RWPE1 (cell line): ENCODE measurements around the gene SLC49A3.

Experiments
- CTCF ChIA-PET: fragments of 350-600 bp; sonication (Branson Sonifier 250); formaldehyde crosslinking; extraction: SDS; loops from one replicate; lab custom pipeline; 2021; lab: Yijun Ruan, JAX
- POLR2A ChIA-PET: fragments of 400-600 bp; formaldehyde crosslinking; extraction: SDS; loops from one replicate; lab custom pipeline; 2020; ENCODE audit warnings: antibody characterized with exemption; ENCODE audit not compliant: low non-redundant PET; lab: Yijun Ruan, JAX
- DNase-seq: peaks from one replicate; pipeline ENCODE4 v3.0.0; 2012; ENCODE audit warnings: low spot score
- H3K27ac ChIP-seq: fragments of 450-650 bp; 2 replicates; pipeline ENCODE4 v1.5.1; 2017
- CTCF ChIP-seq: fragments of 450-650 bp; conservative IDR thresholded peaks from 2 replicates; pipeline ENCODE4 v1.5.1; 2017; ENCODE audit warnings: low read depth, mild to moderate bottlenecking

The SLC49A3 gene

DNA sequence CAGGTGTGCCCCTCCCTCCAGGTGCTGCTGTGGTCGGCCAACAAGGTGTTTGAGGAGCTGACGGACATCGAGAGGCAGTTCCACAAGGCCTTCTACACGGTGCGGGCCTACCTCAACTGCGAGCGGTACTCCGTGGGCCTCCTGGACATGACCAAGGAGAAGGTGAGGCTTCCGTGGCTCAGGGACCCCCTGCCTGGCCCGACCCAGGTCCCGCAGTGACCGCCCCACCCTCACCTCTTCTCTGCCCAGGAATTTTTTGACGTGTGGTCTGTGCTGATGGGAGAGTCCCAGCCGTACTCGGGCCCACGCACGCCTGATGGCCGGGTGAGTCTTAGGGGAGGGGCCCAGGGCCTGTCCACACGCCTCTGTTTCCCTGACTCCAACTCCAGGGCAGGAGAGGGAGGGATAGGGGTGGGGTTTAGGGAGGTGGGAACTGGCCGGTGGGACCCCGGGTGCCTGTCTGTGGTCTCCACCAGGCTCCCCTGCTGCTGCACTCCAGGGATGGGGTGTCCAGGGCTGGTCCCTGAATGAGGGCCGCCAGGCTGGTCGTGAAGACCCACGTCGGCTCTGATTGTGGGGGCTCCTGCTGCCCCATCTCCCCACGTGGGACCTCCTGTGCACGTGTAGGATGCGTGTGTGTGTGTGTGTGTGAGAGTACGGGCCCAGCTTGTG, 35.0 kb downstream of the SLC49A3 start:
- H3K27ac ChIP-seq: no peak overlapping the region
- TF ChIP-seq CTCF: no peak
- ChIA-PET CTCF (no interaction called here), POLR2A (no interaction called here)
- no peak for DNase-seq

- POLR2A ChIA-PET: no interaction called here
- H3K27ac ChIP-seq: no peak overlapping the region
- CTCF ChIA-PET: no interaction called here
- no peak for TF ChIP-seq CTCF
- no peak for DNase-seq
These were observed 35.7 kb downstream of the SLC49A3 start for GRCh38 chr4:653080-653821.

- CTCF ChIA-PET: no interaction called here
- POLR2A ChIA-PET: no interaction called here
- H3K27ac ChIP-seq: no peak overlapping the region
- no peak for TF ChIP-seq CTCF
- no peak for DNase-seq
These were observed 36.9 kb downstream of the SLC49A3 start for GRCh38 chr4:651884-652642.

DNA sequence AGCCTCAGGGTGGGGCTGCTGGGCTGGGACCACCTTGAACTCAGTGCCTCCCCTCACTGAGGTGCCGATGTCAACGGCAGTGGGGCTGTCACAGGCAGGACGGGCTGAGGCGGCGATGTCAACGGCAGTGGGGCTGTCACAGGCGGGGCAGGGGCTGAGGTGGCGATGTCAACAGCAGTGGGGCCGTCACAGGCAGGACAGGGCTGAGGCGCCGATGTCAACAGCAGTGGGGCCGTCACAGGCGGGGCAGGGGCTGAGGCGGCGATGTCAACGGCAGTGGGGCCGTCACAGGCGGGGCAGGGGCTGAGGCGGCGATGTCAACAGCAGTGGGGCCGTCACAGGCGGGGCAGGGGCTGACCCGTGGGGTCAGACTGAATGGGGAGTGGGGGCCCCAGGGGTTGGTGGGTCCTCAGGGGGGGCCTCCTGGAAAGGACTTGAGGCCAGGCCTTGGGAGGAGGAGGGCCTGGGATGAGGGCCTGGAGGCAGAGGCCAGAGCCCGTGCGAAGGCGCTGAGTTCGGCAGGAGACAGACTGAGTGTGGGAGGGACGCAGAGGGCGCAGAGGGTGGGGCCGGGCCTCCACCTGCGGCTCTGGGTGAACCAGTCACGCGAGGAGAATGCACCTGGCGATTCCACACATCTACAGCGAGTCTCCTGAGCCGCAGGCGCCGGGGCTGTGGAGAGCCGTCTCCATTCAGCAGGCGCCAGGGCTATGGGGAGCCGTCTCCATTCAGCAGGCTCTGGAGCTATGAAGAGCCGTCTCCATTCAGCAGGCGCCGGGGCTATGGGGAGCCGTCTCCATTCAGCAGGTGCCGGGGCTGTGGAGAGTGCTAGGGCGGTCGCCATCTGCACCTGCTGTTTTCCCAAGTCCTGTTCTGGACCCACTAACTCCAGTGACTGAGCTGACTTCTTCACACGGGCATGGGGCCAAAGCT, 37.7 kb downstream of the SLC49A3 start:
- no peak for DNase-seq
- CTCF ChIA-PET: no interaction called here
- TF ChIP-seq CTCF: no peak
- H3K27ac ChIP-seq: no peak overlapping the region
- POLR2A ChIA-PET: no interaction called here

DNA sequence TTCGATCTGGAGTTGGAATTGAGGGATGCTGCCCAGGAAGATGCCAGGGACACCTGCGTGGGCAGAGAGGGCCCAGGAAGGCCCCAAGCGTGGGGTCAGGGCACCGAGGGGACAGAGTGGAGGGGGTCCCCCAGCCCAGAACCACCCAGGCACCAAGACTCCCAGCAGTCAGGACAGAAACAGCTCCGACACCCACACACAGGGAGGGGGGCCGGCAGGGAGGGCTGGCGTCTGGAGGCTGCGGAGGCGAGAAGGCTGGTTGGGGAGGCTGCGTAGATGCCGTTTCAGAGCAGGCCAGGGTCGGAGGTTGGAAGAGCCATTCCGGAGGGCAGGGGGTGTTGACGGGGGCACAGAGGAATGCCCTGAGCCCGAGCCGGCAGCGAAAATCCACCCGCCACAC, 38.5 kb downstream of the SLC49A3 start:
- CTCF ChIA-PET: no interaction called here
- H3K27ac ChIP-seq: no peak overlapping the region
- TF ChIP-seq CTCF: no peak
- DNase-seq: no peak
- POLR2A ChIA-PET: no interaction called here
